Measurements from ENCODE around the gene MED7. TPM values are rescaled to one million over a fixed set of nuclear protein-coding genes. Genes with fewer than 3 reads are reported as not detected.

MED7 gene
- total RNA-seq, 6 experiments from 2014 or later = 9.3 to 11.0 (median 10.7) TPM

GRCh38 chr5:157143127-157143971, 684 bp upstream of the MED7 start:
- Mint-ChIP-seq H3K4me3 (peak overlapping the region; percentile 97), H3K36me3 (ENCODE audit: low read depth) (peaks cover 6% of the 10 kb centered on the region), H3K27ac (peak overlapping the region; percentile 87), H3K4me1 (ENCODE audit: low read depth) (peaks cover 29% of the 10 kb centered on the region), H3K9me3 (no peaks in the 10 kb centered on the region), H3K27me3 (ENCODE audit: insufficient read depth) (peaks cover 8% of the 10 kb centered on the region)
- TF ChIP-seq CTCF (IDR thresholded peaks at IDR 0.05) = no peak; the same call in 1 of the 2 replicates
- DNase-seq = no peak

GRCh38 chr5:157137691-157138090, 5.0 kb downstream of the MED7 start:
- Mint-ChIP-seq H3K27ac (no peak overlapping the region), H3K36me3 (ENCODE audit: low read depth) (peaks cover 8% of the 10 kb centered on the region), H3K4me3 (no peak overlapping the region), H3K9me3 (no peaks in the 10 kb centered on the region), H3K27me3 (ENCODE audit: insufficient read depth) (no peaks in the 10 kb centered on the region), H3K4me1 (ENCODE audit: low read depth) (peaks cover 14% of the 10 kb centered on the region)
- TF ChIP-seq CTCF (IDR thresholded peaks at IDR 0.05) = no peak
- no peak for DNase-seq

GRCh38 chr5:157132281-157132612, 10.4 kb downstream of the MED7 start:
- Mint-ChIP-seq H3K9me3 (no peaks in the 10 kb centered on the region), H3K4me3 (no peak overlapping the region), H3K4me1 (ENCODE audit: low read depth) (no peaks in the 10 kb centered on the region), H3K27ac (no peak overlapping the region), H3K36me3 (ENCODE audit: low read depth) (no peaks in the 10 kb centered on the region), H3K27me3 (ENCODE audit: insufficient read depth) (peaks cover 2% of the 10 kb centered on the region; the same call in 1 of the 2 replicates)
- TF ChIP-seq CTCF (IDR thresholded peaks at IDR 0.05) = no peak
- DNase-seq = no peak

GRCh38 chr5:157130925-157131324, 11.7 kb downstream of the MED7 start:
- Mint-ChIP-seq H3K4me1 (ENCODE audit: low read depth) (no peaks in the 10 kb centered on the region), H3K27ac (no peak overlapping the region), H3K9me3 (no peaks in the 10 kb centered on the region), H3K4me3 (no peak overlapping the region), H3K36me3 (ENCODE audit: low read depth) (no peaks in the 10 kb centered on the region), H3K27me3 (ENCODE audit: insufficient read depth) (peaks cover 2% of the 10 kb centered on the region; the same call in 1 of the 2 replicates)
- no peak for DNase-seq
- TF ChIP-seq CTCF (IDR thresholded peaks at IDR 0.05) = no peak

- DNase-seq = no peak
- Mint-ChIP-seq H3K9me3 (peaks cover 17% of the 10 kb centered on the region; the same call in 1 of the 2 replicates), H3K4me1 (ENCODE audit: low read depth) (no peaks in the 10 kb centered on the region), H3K27me3 (ENCODE audit: insufficient read depth) (no peaks in the 10 kb centered on the region), H3K36me3 (ENCODE audit: low read depth) (no peaks in the 10 kb centered on the region), H3K4me3 (no peak overlapping the region), H3K27ac (no peak overlapping the region)
- TF ChIP-seq CTCF (IDR thresholded peaks at IDR 0.05) = no peak
Observed at GRCh38 chr5:157121709-157122108, 21.0 kb downstream of the MED7 start.

All from HFFc6 (cell line).